ENCODE results near the gene SETD1A.
A peak's percentile ranks its signal among the peaks of the same experiment; 100 is the strongest.

Gene SETD1A

DNA sequence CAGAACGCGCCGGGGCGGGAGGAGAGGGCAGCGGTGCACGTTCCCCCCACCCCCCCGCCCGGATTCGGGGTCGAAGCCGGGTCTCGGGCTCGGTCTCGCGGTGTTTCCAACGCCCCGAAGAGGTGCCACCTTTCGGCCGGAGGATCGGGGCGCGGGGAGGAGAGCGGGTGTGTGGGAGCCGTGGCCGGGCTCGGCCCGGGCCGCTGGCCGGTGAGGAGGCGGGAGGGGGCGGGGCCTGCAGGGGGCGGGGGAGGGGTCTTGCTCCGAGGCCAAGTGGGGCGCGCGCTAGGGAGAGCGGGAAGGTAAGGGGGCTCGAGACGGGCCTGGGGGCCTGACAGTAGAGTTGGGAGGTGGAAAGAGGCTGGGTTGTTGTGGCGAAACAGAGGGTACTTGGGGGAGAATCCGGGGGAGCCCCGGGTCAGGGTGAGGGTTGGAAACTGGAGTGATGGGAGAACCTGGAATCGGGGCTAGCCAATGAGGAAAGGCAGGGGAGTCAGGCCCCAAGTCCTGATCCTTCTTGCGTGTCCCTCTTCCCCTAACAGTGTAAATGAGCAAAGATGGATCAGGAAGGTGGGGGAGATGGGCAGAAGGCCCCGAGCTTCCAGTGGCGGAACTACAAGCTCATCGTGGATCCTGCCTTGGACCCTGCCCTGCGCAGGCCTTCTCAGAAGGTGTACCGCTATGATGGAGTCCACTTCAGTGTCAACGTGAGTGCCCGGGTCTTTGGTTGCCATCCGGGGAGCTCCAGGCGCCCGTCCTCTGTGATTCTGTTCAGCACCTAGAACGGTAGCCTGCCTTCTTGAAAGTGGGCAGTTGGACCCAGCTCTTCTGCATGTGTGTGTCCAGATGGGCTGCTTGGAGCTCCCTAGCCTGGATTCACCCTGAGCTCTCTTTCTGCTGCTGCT lies 873 bp downstream of the SETD1A start:
- H3K9me3 ChIP-seq (ENCODE audit: insufficient read depth, low read length) = no peaks in the 10 kb centered on the region
- TF ChIP-seq ZNF274 (IDR thresholded peaks at IDR 0.05; ENCODE audit: low read depth, low read length) (no peak), YY1 (IDR thresholded peaks at IDR 0.05; ENCODE audit: insufficient read depth, insufficient read length) (no peak), SUZ12 (IDR thresholded peaks at IDR 0.05; ENCODE audit: extremely low read depth, insufficient read depth, insufficient read length) (no peak)
- H3K9ac ChIP-seq (ENCODE audit: insufficient read length, low read depth) = peak overlapping the region; percentile 97
- DNase-seq (ENCODE audit: low read depth, low spot score) = no peak
- H3K36me3 ChIP-seq (ENCODE audit: insufficient read depth, insufficient read length, low read length) = peaks cover 49% of the 10 kb centered on the region
- H3K27me3 ChIP-seq (ENCODE audit: insufficient read depth, insufficient read length) = no peaks in the 10 kb centered on the region
- H3K4me1 ChIP-seq (ENCODE audit: insufficient read depth, insufficient read length) = peaks cover 17% of the 10 kb centered on the region
- peak overlapping the region; percentile 87 for H3K4me3 ChIP-seq (ENCODE audit: insufficient read length, low read depth)

DNA sequence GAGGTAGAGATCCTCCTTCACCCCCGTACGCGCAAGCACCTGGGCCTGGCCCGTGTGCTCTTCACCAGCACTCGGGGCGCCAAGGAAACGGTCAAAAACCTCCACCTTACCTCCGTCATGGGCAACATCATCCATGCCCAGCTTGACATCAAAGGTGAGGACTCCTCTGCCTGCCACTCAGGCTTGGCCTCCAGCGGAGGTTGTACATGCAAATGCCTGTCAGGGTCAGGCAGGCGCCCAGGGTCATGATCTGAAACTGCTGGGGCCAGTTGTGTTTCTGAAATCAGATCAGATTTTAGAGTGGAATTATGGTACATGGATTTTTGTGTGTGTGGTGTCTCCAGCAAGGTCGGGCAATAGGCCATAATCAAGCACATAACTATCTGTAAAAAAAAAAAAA lies 3.8 kb downstream of the SETD1A start:
- Histone ChIP-seq H3K9ac (ENCODE audit: insufficient read length, low read depth) (no peak overlapping the region), H3K36me3 (ENCODE audit: insufficient read depth, insufficient read length, low read length) (peaks cover 77% of the 10 kb centered on the region), H3K4me1 (ENCODE audit: insufficient read depth, insufficient read length) (peaks cover 16% of the 10 kb centered on the region), H3K27me3 (ENCODE audit: insufficient read depth, insufficient read length) (no peaks in the 10 kb centered on the region), H3K4me3 (ENCODE audit: insufficient read length, low read depth) (no peak overlapping the region), H3K9me3 (ENCODE audit: insufficient read depth, low read length) (no peaks in the 10 kb centered on the region)
- DNase-seq (ENCODE audit: low read depth, low spot score) = no peak
- TF ChIP-seq YY1 (IDR thresholded peaks at IDR 0.05; ENCODE audit: insufficient read depth, insufficient read length) (no peak), SUZ12 (IDR thresholded peaks at IDR 0.05; ENCODE audit: extremely low read depth, insufficient read depth, insufficient read length) (no peak), ZNF274 (IDR thresholded peaks at IDR 0.05; ENCODE audit: low read depth, low read length) (no peak)

DNA sequence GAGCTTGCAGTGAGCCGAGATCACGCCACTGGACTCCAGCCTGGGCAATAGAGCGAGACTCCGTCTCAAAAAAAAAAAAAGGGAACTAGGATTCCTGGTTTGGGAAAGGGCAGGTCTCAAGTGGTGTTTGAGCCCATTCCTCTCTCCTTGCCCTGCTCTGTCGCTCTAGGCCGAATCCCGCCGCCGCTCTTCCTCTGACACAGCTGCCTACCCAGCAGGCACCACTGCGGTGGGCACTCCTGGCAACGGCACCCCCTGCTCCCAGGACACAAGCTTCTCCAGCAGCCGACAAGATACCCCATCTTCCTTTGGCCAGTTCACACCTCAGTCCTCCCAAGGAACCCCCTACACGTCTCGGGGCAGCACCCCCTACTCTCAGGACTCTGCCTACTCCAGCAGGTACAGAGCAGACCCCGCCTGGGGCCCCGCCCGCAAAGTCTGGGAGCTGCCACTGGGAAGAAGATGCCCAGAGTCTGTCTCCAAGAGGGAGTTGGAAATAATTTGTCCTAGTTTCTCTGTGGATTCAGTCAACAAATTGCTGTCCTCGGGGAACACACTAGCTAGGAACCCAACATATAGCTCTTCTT lies 6.5 kb downstream of the SETD1A start:
- no peaks in the 10 kb centered on the region for H3K9me3 ChIP-seq (ENCODE audit: insufficient read depth, low read length)
- peaks cover 6% of the 10 kb centered on the region for H3K4me1 ChIP-seq (ENCODE audit: insufficient read depth, insufficient read length)
- H3K36me3 ChIP-seq (ENCODE audit: insufficient read depth, insufficient read length, low read length) = peaks cover 95% of the 10 kb centered on the region
- DNase-seq (ENCODE audit: low read depth, low spot score) = no peak
- H3K4me3 ChIP-seq (ENCODE audit: insufficient read length, low read depth) = no peak overlapping the region
- H3K9ac ChIP-seq (ENCODE audit: insufficient read length, low read depth) = no peak overlapping the region
- TF ChIP-seq SUZ12 (IDR thresholded peaks at IDR 0.05; ENCODE audit: extremely low read depth, insufficient read depth, insufficient read length) (no peak), YY1 (IDR thresholded peaks at IDR 0.05; ENCODE audit: insufficient read depth, insufficient read length) (no peak), ZNF274 (IDR thresholded peaks at IDR 0.05; ENCODE audit: low read depth, low read length) (no peak)
- H3K27me3 ChIP-seq (ENCODE audit: insufficient read depth, insufficient read length) = no peaks in the 10 kb centered on the region

DNA sequence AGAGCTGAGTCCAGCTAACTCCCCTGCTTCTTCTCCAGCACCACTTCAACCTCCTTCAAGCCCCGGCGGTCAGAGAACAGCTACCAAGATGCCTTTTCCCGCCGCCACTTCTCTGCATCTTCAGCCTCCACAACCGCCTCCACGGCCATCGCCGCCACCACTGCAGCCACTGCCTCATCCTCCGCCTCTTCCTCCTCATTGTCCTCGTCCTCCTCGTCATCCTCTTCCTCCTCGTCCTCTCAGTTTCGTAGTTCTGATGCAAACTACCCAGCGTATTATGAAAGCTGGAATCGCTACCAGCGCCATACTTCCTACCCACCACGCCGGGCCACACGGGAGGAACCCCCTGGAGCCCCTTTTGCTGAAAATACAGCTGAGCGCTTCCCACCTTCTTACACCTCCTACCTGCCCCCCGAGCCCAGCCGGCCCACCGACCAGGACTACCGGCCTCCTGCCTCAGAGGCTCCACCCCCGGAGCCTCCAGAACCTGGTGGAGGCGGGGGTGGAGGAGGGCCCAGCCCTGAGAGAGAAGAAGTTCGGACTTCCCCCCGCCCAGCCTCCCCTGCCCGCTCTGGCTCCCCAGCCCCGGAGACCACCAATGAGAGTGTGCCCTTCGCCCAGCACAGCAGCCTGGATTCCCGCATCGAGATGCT lies 7.1 kb downstream of the SETD1A start:
- H3K36me3 ChIP-seq (ENCODE audit: insufficient read depth, insufficient read length, low read length) = peaks cover 95% of the 10 kb centered on the region
- H3K9me3 ChIP-seq (ENCODE audit: insufficient read depth, low read length) = no peaks in the 10 kb centered on the region
- H3K27me3 ChIP-seq (ENCODE audit: insufficient read depth, insufficient read length) = no peaks in the 10 kb centered on the region
- no peak for DNase-seq (ENCODE audit: low read depth, low spot score)
- no peak overlapping the region for H3K9ac ChIP-seq (ENCODE audit: insufficient read length, low read depth)
- no peak overlapping the region for H3K4me3 ChIP-seq (ENCODE audit: insufficient read length, low read depth)
- no peak for TF ChIP-seq ZNF274 (IDR thresholded peaks at IDR 0.05; ENCODE audit: low read depth, low read length)
- TF ChIP-seq SUZ12 (IDR thresholded peaks at IDR 0.05; ENCODE audit: extremely low read depth, insufficient read depth, insufficient read length) = no peak
- TF ChIP-seq YY1 (IDR thresholded peaks at IDR 0.05; ENCODE audit: insufficient read depth, insufficient read length) = no peak
- H3K4me1 ChIP-seq (ENCODE audit: insufficient read depth, insufficient read length) = peaks cover 6% of the 10 kb centered on the region

DNA sequence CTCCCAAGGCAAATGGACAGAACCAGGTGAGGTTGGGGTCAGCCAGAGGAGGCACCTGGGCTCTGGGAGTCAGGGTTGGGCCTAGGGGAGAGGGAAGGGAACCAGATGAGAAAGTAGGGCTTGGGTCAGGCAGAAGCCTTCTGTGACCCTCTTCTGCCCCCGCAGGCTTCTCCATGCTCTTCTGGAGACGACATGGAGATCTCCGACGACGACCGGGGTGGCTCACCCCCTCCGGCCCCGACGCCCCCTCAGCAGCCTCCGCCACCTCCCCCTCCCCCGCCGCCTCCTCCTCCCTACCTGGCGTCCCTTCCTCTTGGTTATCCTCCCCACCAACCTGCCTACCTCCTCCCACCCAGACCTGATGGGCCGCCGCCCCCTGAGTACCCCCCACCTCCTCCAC lies 7.9 kb downstream of the SETD1A start:
- Histone ChIP-seq H3K9me3 (ENCODE audit: insufficient read depth, low read length) (no peaks in the 10 kb centered on the region), H3K4me3 (ENCODE audit: insufficient read length, low read depth) (no peak overlapping the region), H3K36me3 (ENCODE audit: insufficient read depth, insufficient read length, low read length) (peaks cover 91% of the 10 kb centered on the region), H3K4me1 (ENCODE audit: insufficient read depth, insufficient read length) (peaks cover 6% of the 10 kb centered on the region), H3K27me3 (ENCODE audit: insufficient read depth, insufficient read length) (no peaks in the 10 kb centered on the region), H3K9ac (ENCODE audit: insufficient read length, low read depth) (no peak overlapping the region)
- no peak for TF ChIP-seq YY1 (IDR thresholded peaks at IDR 0.05; ENCODE audit: insufficient read depth, insufficient read length)
- no peak for TF ChIP-seq SUZ12 (IDR thresholded peaks at IDR 0.05; ENCODE audit: extremely low read depth, insufficient read depth, insufficient read length)
- no peak for TF ChIP-seq ZNF274 (IDR thresholded peaks at IDR 0.05; ENCODE audit: low read depth, low read length)
- DNase-seq (ENCODE audit: low read depth, low spot score) = no peak

DNA sequence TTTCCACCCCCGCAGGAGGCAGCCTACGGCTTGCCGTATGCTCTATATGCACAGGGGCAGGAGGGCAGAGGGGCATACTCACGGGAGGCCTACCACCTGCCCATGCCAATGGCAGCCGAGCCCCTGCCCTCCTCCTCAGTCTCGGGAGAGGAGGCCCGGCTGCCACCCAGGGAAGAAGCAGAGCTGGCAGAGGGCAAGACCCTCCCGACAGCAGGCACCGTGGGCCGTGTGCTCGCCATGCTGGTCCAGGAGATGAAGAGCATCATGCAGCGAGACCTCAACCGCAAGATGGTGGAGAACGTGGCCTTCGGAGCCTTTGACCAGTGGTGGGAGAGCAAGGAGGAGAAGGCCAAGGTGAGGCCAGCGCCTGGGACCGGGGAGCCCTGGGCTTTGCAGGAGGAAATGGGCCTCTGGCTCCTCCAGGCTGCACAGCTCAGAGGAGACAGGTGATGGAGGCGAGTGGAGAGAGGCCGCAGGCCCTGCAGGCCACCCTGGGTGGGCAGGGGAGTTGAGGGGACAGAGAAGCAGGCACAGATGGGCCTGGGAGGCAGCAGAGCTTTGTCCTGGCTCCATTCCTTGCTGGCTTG lies 8.6 kb downstream of the SETD1A start:
- no peaks in the 10 kb centered on the region for H3K27me3 ChIP-seq (ENCODE audit: insufficient read depth, insufficient read length)
- H3K36me3 ChIP-seq (ENCODE audit: insufficient read depth, insufficient read length, low read length) = peaks cover 91% of the 10 kb centered on the region
- H3K9ac ChIP-seq (ENCODE audit: insufficient read length, low read depth) = no peak overlapping the region
- no peak for TF ChIP-seq YY1 (IDR thresholded peaks at IDR 0.05; ENCODE audit: insufficient read depth, insufficient read length)
- no peak overlapping the region for H3K4me3 ChIP-seq (ENCODE audit: insufficient read length, low read depth)
- H3K9me3 ChIP-seq (ENCODE audit: insufficient read depth, low read length) = no peaks in the 10 kb centered on the region
- no peak for DNase-seq (ENCODE audit: low read depth, low spot score)
- peaks cover 5% of the 10 kb centered on the region for H3K4me1 ChIP-seq (ENCODE audit: insufficient read depth, insufficient read length)

DNA sequence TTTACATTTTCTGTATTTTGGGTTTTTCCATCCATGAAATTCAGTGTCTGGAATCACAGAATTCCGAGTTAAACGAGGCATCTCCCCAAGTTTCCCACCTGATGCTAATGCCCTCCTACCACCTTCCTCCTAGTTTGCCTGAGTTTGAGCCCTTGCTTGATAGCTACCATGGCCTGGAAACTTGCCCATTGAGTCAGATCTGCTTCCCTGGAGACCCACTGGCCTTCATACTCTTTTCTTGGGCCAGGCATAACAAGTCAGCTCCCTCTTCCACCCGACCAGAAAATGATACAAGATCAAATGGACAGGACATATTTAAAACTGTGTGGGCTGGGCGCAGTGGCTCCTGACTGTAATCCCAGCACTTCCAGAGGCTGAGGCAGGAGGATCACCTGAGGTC lies 10.2 kb downstream of the SETD1A start:
- peaks cover 91% of the 10 kb centered on the region for H3K36me3 ChIP-seq (ENCODE audit: insufficient read depth, insufficient read length, low read length)
- peaks cover 2% of the 10 kb centered on the region for H3K4me1 ChIP-seq (ENCODE audit: insufficient read depth, insufficient read length)
- H3K4me3 ChIP-seq (ENCODE audit: insufficient read length, low read depth) = no peak overlapping the region
- DNase-seq (ENCODE audit: low read depth, low spot score) = no peak
- TF ChIP-seq ZNF274 (IDR thresholded peaks at IDR 0.05; ENCODE audit: low read depth, low read length) (no peak), YY1 (IDR thresholded peaks at IDR 0.05; ENCODE audit: insufficient read depth, insufficient read length) (no peak), SUZ12 (IDR thresholded peaks at IDR 0.05; ENCODE audit: extremely low read depth, insufficient read depth, insufficient read length) (no peak)
- H3K27me3 ChIP-seq (ENCODE audit: insufficient read depth, insufficient read length) = no peaks in the 10 kb centered on the region
- H3K9ac ChIP-seq (ENCODE audit: insufficient read length, low read depth) = no peak overlapping the region
- no peaks in the 10 kb centered on the region for H3K9me3 ChIP-seq (ENCODE audit: insufficient read depth, low read length)
